HL-60/S4 treated with phorbol 12-myristate 13-acetate at 8.2 ng/mL for 4 days and 3 days (cell line): ENCODE measurements around the gene TMEM240.
"Not testable (repeated sequence)": the region's sequence is repeated elsewhere in the genome, so short reads cannot be mapped to it uniquely, and the experiment has no call there.

ENCODE experiments used
- in situ Hi-C: fragments of 300-500 bp; cut with MboI; formaldehyde crosslinking; loops from 2 replicates; pipeline ENCODE4 v1.15.0; 2022; ENCODE audit warnings: low sequenced_read_pairs

TMEM240 gene

GRCh38 chr1:1541956-1542765 is 1.7 kb upstream of the TMEM240 start:
- in situ Hi-C loops: no loop called here

- in situ Hi-C loops: no loop called here
Observed at GRCh38 chr1:1540818-1541628, 599 bp upstream of the TMEM240 start.

GRCh38 chr1:1539310-1540089 is 924 bp downstream of the TMEM240 start:
- in situ Hi-C loops: no loop called here

GRCh38 chr1:1538989-1539309 is 1.5 kb downstream of the TMEM240 start:
- in situ Hi-C loops: no loop called here

- in situ Hi-C loops: no loop called here
Observed at GRCh38 chr1:1538334-1538733, 2.1 kb downstream of the TMEM240 start.

- in situ Hi-C loops: no loop called here
Observed at GRCh38 chr1:1537626-1538250, 2.7 kb downstream of the TMEM240 start.

- in situ Hi-C loops: no loop called here
Observed at GRCh38 chr1:1536938-1537546, 3.4 kb downstream of the TMEM240 start.

- in situ Hi-C loops: no loop called here
Observed at GRCh38 chr1:1536019-1536937, 4.1 kb downstream of the TMEM240 start.

GRCh38 chr1:1535201-1536018 is 5.0 kb downstream of the TMEM240 start:
- in situ Hi-C loops: no loop called here

GRCh38 chr1:1534401-1535154 is 5.8 kb downstream of the TMEM240 start:
- in situ Hi-C loops: no loop called here

GRCh38 chr1:1533894-1534291 is 6.5 kb downstream of the TMEM240 start:
- in situ Hi-C loops: not testable (repeated sequence)

- in situ Hi-C loops: not testable (repeated sequence)
Observed at GRCh38 chr1:1533176-1533893, 7.1 kb downstream of the TMEM240 start.

GRCh38 chr1:1531947-1532346 is 8.5 kb downstream of the TMEM240 start:
- in situ Hi-C loops: no loop called here

- in situ Hi-C loops: no loop called here
Observed at GRCh38 chr1:1529936-1530335, 10.5 kb downstream of the TMEM240 start.

GRCh38 chr1:1529321-1529720 is 11.1 kb downstream of the TMEM240 start:
- in situ Hi-C loops: no loop called here

GRCh38 chr1:1528301-1529267 is 11.8 kb downstream of the TMEM240 start:
- in situ Hi-C loops: no loop called here
